Endothelial cell of hepatic sinusoid (primary cell): Measurements from ENCODE around the gene HAAO.

Experiments used
- in situ Hi-C: cut with HindIII; loops from 2 replicates; pipeline ENCODE4 v1.10.0; 2017; ENCODE audit warnings: low sequenced_read_pairs

The HAAO gene

GRCh38 chr2:42815726-42816125 lies 23.3 kb upstream of the HAAO start:
- in situ Hi-C loops, result loop anchor here (10.0 kb wide), 2 partner anchors 299 to 599 kb away; no protein-coding TSS in a partner anchor

- in situ Hi-C loops, result loop anchor here (5.0 to 10.0 kb wide), 3 partner anchors 301 to 601 kb away; no protein-coding TSS in a partner anchor
These were observed 21.4 kb upstream of the HAAO start for GRCh38 chr2:42813763-42814162.

- in situ Hi-C loops, result loop anchor here (5.0 to 10.0 kb wide), 3 partner anchors 302 to 602 kb away; no protein-coding TSS in a partner anchor
These were observed 20.6 kb upstream of the HAAO start for GRCh38 chr2:42812899-42813479.

GRCh38 chr2:42810971-42811811 lies 18.8 kb upstream of the HAAO start:
- in situ Hi-C loops, result loop anchor here (5.0 to 10.0 kb wide), 3 partner anchors 304 to 604 kb away; no protein-coding TSS in a partner anchor

DNA sequence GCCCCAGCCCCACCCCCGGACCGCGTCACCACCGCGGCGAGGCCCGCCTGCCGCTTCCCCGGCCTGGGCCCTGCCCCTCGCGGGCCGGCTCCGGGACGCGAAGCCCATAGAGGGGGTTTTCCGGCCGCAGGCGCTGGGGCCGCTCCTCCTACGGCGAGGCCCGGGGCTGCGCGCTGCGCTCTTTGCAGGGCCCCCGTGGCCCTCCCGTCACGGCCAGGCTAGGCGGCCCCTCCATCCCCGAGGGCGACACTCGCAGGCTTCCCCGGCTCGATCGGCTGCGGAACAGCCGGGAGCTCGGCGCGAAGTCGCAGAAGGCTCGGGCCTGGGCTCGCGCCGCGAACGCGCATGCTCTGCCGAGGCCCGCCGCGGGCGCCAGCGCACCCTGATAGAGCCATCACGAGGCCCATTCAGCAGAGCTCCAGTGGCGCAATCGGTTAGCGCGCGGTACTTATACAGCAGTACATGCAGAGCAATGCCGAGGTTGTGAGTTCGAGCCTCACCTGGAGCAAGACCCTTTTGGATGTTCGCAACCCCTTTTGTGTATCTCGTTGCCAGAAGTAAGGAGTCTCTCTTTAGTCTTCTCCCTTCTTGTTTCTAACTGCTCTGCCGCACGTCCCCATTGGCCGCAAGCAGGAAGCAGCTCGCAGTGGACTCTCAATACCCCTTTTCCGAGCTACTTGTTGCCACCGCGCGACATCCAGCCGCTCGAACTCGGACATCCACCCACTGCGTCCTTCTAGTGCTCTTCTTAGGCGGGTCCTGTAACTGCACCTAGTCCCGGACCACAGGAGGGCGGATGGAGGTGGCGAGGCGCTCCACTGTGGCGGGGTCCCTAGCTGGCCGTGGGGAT lies 18.0 kb upstream of the HAAO start:
- in situ Hi-C loops, result loop anchor here (5.0 to 10.0 kb wide), 3 partner anchors 304 to 604 kb away; no protein-coding TSS in a partner anchor

GRCh38 chr2:42809819-42810120 lies 17.4 kb upstream of the HAAO start:
- in situ Hi-C loops, result loop anchor here (5.0 to 10.0 kb wide), 3 partner anchors 305 to 605 kb away; no protein-coding TSS in a partner anchor

GRCh38 chr2:42809131-42809818 lies 16.9 kb upstream of the HAAO start:
- in situ Hi-C loops, result no loop called here

GRCh38 chr2:42808301-42808700 lies 15.9 kb upstream of the HAAO start:
- in situ Hi-C loops, result no loop called here

DNA sequence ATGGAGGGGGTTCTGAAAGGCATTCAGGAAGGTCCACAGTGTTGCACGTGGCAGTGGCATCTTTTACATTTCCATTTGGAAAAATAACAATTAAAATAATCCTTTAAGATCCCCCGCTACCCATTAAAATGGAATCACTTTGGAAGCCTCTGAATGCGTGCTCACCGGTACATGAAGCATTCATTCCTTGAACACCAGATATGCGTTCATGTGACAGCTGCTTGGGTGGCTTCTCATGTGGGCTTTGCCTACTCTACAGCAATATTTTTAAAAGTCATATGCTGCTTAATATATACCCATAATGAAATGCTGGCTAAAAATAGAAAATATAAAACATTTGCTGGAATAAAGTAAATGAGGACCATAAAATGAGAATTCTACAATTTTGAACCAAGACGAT lies 14.4 kb upstream of the HAAO start:
- in situ Hi-C loops, result no loop called here

DNA sequence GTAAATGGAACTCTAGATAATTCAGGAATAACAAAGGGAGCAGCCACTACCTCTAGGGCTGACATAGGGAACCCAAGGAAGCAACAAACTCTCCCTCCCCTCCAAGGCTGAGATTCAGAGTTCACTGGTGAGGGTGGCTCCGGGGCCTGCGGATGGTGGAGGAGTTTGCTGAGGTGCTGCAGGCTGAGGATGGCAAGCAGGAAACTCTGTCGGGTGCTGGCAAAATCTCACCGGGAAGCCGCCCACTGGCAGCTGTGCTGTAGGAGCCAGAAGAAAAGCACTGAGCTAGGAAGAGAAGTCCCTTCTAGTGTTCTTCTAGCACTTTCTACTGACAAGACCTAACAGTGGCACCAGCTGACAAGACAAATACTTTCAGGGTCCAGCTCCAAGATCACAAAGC lies 12.5 kb upstream of the HAAO start:
- in situ Hi-C loops, result loop anchor here (5.0 kb wide), 1 partner anchor 48 kb away; no protein-coding TSS in a partner anchor

GRCh38 chr2:42804338-42804737 lies 12.0 kb upstream of the HAAO start:
- in situ Hi-C loops, result loop anchor here (5.0 kb wide), 1 partner anchor 47 kb away; no protein-coding TSS in a partner anchor

- in situ Hi-C loops, result loop anchor here (5.0 kb wide), 1 partner anchor 45 kb away; no protein-coding TSS in a partner anchor
These were observed 9.8 kb upstream of the HAAO start for GRCh38 chr2:42802150-42802549.

DNA sequence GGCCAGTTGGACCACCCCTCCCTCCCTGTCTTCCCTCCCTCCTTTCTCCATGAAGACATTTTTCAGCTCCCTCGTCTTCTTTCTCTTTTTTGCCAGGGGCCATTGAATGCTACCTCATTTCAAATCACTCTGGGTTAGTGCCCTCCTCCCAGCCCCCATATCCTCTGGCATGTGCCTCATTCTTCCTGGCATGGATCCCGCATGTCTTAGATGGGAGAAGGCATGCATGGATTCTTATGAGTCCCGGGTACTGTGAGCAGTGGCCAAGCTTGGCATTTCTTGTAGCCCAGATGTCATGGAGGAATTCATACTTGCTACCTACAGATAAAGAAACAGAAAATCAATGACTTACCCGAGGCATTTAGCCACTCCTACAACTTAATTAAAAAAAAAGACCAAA lies 9.0 kb upstream of the HAAO start:
- in situ Hi-C loops, result loop anchor here (5.0 kb wide), 1 partner anchor 44 kb away; no protein-coding TSS in a partner anchor

GRCh38 chr2:42800981-42801380 lies 8.6 kb upstream of the HAAO start:
- in situ Hi-C loops, result loop anchor here (5.0 kb wide), 1 partner anchor 44 kb away; no protein-coding TSS in a partner anchor

DNA sequence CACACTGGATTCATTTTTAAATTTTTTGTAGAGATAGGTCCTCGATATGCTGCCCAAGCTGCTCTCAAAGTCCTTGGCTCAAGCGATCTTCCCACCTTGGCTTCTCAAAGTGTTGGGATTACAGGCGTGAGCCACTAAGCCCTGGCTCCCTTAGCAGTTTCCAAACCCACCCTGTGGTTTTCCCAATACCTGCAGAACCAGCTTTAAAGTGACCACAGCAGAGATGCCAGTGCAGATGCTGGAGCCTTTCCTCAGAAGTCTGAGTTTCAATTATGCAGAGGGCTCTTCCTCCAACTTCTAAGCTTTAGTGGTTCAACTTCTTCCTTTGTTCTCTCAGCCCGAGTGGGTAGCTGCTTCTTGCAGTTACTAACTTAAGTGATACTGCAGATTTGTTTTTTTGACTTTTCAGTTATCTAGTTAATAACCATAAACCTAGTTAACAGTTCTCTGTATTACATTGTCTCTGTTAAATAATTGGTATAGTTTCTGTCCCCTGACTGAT lies 8.1 kb upstream of the HAAO start:
- in situ Hi-C loops, result loop anchor here (5.0 kb wide), 1 partner anchor 43 kb away; no protein-coding TSS in a partner anchor

GRCh38 chr2:42799881-42800280 lies 7.5 kb upstream of the HAAO start:
- in situ Hi-C loops, result loop anchor here (5.0 kb wide), 1 partner anchor 43 kb away; no protein-coding TSS in a partner anchor

- in situ Hi-C loops, result no loop called here
These were observed 4.9 kb upstream of the HAAO start for GRCh38 chr2:42797281-42797680.

DNA sequence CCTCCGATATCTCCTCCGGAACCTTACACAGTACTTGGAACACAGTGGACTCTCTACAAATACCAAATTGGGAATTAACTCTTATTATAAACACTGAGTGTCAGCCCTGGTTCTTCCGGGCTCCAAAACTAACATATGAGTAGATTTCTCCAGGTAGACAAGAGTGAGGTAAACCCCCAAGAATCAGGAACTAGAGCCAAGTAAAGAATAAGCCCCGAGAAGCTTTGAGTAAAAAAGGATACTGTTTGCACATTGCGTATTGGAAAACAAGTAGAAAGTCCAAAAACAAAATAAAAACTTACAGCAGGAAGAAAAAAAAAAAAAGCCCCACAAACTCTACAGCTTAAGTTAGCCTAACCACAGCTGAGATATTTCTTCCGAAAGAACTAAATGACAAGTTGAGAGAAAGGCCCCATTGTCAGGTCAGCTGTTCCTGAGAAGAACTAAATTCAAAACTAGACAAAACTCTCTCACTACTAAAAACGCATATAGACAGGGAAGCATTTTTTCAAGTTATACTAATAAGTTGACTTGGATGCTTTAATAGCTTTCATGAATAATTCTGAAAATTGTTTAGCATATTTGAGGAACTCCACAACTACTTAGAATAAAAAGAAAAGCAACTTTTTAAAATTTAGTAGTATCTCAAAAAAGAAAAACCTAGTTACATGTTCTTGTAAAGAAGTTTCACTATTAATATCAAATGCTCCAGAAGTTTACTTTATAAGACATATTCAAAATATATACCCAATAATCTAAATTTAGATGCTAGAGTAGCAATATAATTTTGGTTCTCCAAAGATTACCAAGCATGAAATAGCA lies 4.3 kb upstream of the HAAO start:
- in situ Hi-C loops, result no loop called here

DNA sequence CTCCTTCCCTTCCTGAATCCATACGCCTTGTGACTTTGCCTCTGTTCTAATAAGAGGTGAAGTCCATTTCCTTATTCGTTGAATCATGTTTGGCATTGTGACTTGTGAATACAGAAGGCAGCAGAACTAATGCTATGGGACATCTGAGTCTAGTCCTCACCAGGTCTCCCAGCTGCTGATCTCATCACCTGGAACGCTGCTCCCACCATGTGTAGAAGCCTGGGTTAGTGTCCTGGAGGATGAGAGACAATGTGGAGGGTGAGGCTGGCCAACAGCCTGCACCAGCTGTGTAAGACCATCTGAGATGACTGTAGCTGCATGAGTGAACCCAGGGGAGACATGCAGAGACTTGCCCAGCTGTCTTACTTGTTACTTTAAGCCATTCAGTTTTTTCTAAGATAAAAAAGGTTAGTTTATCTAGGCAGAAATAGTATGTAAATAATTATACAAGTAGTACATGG lies 3.5 kb upstream of the HAAO start:
- in situ Hi-C loops, result no loop called here
